A673 (cell line): ENCODE results near the gene TREM1.

Source experiments
- EZH2 ChIP-seq: fragments of 200-600 bp; sonication (generic); IDR thresholded peaks from 2 replicates; pipeline ENCODE4 v1.6.1; 2017; ENCODE audit warnings: borderline replicate concordance, low read depth, mild to moderate bottlenecking, mixed read lengths, antibody characterized with exemption, low read length; ENCODE audit not compliant: poor library complexity, severe bottlenecking
- TF ChIP-seq, protein P1 (sequence below): fragments of 300-800, 200-600 bp; sonication (generic); conservative IDR thresholded peaks from 2 replicates; pipeline ENCODE4 v1.5.1; 2017; ENCODE audit warnings: low read depth, mild to moderate bottlenecking, antibody characterized with exemption, low read length, moderate library complexity, mixed read lengths

DNA sequence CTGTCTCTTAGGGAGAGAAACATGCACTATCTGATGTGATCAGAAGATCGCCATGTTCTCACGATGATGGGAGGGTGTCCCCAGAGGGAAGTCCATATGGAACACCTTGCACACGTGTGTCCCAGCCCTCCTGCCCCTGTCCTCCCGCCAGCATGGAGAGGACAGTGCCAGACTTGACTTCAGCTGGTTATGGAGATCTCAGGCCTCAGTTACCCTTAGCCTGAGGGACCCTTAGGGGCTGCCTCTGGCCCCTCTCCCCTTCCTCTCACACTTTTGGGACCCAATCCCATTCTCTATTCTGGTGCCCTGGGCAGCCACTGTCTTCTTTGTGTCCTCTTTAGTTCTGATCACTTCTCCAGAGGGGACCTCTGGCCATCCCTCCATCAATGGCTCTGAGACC, 56.8 kb downstream of the TREM1 start:
- TF ChIP-seq, protein P1, sequence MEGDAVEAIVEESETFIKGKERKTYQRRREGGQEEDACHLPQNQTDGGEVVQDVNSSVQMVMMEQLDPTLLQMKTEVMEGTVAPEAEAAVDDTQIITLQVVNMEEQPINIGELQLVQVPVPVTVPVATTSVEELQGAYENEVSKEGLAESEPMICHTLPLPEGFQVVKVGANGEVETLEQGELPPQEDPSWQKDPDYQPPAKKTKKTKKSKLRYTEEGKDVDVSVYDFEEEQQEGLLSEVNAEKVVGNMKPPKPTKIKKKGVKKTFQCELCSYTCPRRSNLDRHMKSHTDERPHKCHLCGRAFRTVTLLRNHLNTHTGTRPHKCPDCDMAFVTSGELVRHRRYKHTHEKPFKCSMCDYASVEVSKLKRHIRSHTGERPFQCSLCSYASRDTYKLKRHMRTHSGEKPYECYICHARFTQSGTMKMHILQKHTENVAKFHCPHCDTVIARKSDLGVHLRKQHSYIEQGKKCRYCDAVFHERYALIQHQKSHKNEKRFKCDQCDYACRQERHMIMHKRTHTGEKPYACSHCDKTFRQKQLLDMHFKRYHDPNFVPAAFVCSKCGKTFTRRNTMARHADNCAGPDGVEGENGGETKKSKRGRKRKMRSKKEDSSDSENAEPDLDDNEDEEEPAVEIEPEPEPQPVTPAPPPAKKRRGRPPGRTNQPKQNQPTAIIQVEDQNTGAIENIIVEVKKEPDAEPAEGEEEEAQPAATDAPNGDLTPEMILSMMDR = no peak
- no peak for TF ChIP-seq EZH2
